COLO829 (cell line): ENCODE data around the gene ZNF521.

Experiments
- DNase-seq: peaks from one replicate; pipeline ENCODE4 v3.0.0; 2012; ENCODE audit warnings: low spot score

ZNF521 gene

GRCh38 chr18:25029802-25030201 is 322.2 kb downstream of the ZNF521 start:
- DNase-seq = no peak

GRCh38 chr18:25019931-25020330 is 332.0 kb downstream of the ZNF521 start:
- DNase-seq = no peak

GRCh38 chr18:25019086-25019860 is 332.7 kb downstream of the ZNF521 start:
- no peak for DNase-seq

DNA sequence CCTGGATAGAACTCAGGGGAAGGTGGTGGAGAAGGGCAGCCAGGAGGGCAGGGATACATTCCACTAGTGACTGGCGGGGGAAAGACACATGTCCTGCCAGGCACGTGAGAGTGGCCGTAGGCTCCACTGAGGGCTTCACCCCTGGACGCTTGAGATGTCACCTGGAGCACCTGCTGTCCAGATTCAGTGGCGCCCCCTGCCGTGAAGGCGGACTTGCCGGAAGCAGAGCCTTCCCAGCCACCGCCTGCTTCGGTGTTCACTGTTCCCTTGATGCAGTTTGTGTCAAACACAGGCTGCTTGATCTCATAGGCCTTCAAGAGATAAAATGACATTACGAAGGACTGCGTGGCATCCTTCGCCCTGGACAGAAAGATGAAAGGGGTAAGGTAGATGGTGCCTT is 335.3 kb downstream of the ZNF521 start:
- DNase-seq = no peak

DNA sequence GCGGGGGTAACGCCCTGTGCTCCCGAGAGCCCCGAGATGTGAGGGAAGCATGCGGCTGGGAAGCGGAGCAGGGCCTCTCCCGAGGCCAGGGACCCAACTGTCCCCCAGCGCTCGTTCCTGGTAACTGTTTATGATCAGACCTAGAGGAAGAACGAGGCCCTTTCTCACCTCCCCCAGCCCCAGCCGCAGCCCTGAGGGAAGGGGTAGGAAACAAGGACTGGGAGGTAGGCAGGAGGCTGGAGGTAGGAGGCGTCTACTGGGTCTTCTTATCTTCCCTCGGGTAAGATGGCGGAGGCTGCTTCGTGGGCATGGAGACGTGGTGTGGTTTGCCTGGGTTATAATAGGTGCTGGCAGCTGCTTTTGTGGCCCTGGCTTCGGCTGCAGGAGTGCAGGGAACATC is 335.8 kb downstream of the ZNF521 start:
- no peak for DNase-seq
